Activated T-cell treated with anti-CD3 and anti-CD28 coated beads, Interleukin-2, amount 50 U/mL, for 1 hour (primary cell): ENCODE measurements around the gene CCDC97.

ENCODE experiments used
- DNase-seq: peaks from one replicate; pipeline ENCODE4 v3.0.0-alpha.2; 2020

Gene CCDC97

DNA sequence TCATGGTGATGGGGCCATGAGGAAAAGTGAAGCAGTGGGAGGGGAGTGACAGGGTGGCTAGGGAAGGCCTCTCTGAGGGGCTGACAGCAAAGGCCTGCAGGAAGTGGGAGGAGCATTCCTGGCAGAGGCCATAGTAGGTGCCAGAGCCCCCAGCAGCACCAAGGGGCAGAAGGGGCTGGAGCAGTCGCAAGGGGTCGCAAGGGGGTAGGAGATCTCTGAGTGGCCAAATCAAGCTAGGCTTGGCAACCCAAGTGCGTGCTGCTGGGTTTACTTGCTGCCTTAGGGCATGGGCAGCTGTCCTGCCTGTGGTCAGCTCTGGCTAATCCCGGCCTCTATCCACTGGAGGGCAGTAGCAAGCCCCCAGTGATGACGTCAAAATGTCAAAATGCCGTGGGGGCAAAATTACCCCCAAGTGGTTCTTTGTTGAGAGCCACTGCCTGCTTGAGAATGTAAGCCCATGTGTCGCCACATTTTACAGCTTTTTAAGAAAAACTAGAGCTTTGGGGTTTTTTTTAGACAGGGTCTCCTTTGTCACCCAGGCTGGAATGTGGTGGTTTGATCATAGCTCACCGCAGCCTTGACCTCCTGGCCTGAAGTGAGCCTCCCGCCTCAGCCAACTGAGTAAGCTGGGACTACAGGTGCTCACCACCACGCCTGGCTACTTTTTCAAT lies 11.8 kb downstream of the CCDC97 start:
- DNase-seq: no peak

DNA sequence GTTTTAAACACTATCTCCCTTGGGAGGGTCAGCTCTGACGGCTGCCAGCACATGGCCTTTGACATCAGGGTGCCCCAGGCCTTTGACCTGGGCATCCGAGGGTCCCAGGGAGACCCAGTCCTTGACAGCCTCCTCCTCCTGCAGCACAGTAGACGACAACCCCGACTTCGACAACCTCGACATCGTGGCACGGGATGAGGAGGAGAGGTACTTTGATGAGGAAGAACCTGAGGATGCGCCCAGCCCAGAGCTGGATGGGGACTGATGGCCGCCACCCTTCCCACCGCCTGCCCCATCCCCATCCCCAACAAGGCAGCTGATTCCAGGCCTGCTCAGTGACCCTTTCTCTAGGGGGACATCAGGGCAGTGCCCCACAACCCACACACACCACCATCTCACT lies 12.5 kb downstream of the CCDC97 start:
- DNase-seq: no peak

DNA sequence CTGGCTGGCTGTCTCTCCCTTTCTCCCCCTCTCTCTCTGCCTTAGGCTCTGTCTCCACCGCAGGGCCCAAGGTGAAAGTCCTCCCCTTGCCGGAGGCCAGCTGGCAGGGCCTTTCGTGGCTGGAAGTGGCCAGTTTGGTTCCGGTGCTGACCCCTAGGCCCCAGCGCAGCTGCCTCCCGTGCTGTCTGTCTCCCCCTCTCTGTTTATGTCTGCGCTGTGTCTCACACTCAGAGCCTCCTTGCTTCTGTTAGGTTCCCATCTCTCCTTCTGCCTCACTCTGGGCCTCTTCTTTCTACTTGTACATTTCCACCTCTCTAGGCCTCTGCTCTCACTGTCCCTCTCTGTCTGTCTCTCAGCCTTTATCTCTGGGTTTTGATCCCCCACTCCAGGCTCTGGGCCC lies 13.1 kb downstream of the CCDC97 start:
- no peak for DNase-seq

DNA sequence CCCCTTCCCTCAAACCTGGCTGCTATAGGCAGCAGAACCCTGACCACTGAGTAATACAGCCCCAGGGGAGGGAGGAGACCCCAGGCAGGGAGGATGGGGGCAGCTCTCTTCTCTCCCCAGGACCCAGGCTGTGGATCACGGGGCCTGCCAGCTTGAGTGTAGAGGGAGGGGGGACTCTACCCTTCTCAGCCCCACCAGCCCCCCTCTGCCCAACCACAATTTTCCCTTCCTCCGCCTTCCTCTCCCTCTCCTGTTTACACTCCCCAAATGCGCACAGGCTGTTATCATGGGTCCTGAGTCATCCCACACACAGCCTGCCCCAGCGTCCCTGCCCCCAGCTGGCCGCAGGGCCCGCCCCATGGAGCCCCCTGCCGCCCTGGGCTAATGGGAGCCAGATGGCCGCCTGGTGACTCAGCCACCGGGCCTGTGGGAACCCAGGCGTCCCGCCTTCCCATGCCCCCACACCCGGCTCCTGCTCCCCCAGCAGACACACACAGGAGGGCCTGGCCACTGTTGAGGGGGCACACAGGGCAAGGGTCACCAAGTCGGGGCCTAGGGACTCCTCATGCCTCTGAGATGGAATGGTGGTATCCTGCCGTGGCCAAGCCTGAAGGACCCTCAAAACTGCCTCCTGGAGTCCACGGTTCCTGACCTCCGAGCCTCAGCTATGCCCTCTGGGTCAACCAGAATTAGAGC lies 13.6 kb downstream of the CCDC97 start:
- peak; percentile 47 for DNase-seq

DNA sequence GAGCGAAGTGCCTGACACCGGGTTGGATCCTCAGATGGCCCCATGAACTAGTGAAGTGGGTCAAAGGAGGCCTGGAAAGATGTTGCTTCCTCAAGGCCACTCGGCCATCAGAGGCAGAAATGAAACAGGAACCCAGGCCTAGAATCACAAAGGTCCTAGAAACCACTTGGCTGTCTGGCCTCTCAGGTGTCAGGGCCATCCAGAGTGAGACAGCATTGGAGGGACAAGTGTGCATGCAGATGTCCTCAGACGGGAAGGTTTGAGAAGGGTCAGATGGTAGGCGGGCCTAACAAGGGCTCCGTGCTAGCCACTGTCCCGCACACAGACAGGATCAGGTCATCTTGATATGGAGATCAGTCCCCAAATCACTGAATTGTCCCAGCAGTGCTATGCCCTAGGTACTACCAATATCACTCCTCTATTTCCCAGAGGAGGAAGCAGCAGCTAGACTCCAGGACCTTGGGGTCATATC lies 14.3 kb downstream of the CCDC97 start:
- DNase-seq: no peak

GRCh38 chr19:41324921-41325639 lies 15.1 kb downstream of the CCDC97 start:
- DNase-seq: peak; percentile 56

DNA sequence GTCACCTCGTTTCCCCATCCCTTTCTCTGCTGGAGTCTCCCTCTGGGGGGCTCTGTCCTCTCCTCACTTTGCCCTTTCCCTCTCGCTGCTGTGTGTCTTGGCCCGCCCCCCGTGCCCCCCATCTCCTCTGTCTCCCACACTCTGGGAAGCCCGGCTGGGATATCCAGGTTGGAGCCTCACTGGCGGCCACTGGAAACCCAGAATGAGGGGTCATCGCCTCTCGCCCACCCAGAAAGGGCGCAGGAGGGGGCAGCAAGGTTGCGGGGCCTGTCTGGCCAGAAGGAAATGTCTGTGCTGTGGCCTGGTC lies 15.6 kb downstream of the CCDC97 start:
- no peak for DNase-seq

DNA sequence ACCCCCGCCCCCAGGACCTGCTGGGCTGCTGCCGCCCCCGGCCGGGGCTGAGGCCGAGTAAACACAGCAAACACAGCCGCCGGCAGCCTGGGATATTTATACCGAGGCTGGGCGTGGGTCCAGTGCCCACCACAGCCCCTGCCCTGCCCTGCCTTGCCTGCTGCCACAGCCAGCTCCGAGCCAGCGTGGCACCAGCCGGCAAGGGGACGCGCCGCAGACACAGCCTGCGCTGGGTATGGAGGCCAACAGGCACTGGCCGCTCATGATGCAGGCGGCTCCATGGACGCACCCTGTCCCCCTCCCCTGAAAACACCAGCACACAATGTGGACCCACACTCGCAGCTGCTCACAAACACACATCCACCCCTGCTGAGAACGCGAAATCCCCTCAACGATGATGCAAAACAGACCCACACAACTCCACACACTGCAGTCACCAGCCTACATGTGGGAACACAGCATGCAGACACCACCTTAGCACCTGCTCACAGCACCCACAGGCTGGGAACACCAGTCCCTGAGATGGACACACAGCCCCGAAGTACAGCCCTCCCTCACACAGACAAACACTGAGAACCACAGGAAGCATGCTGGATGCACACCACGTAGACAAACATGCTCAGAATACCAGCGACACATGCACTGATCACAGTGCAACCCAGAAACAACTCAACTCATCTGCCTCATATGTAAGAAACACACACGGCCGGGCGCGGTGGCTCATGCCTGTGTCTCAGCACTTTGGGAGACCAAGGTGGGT lies 16.2 kb downstream of the CCDC97 start:
- DNase-seq: no peak

DNA sequence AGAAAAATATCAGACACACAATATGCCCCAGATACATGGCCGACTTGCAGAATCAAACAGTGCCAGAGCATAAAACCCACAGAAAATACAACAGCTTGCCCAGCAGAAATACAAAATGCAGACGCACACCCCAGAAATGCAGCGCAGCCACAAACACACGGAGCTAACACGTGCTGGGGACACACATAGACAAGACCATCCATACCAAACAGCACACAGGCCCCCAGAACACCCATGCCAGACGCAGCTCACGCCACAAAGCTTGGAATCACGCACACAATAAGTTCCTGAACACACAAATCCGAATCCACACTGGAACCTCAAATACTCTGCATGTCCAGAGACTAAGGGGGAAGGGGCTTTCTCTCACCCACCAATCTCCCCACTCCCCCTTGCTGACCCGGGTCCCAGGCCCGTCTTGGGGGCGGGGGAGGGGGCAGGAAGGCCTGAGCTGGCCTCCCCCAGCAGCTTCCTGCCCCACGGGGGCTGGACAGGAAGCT lies 17.2 kb downstream of the CCDC97 start:
- no peak for DNase-seq

- DNase-seq: peak; percentile 88
Observed at GRCh38 chr19:41327576-41328156, 17.7 kb downstream of the CCDC97 start.

- DNase-seq: no peak
Observed at GRCh38 chr19:41328157-41328841, 18.3 kb downstream of the CCDC97 start.

DNA sequence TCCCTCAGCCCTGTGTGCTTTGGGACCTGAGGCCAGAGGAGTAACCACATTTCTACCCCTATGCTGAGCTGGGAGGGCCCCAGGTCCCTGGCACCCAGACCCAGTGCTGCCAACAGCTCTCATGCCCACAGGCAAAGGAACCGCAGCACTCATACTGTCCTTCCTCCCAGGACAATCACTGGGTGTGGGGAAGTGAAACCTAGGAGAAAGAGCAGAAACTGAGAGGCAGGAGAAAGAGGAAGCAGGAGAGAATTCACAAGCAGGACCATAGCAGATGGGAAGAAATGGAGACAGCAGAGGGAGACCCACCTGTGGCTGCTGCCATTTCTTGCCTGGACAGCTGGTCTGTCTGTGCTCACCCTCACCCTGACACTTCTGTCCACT lies 18.9 kb downstream of the CCDC97 start:
- no peak for DNase-seq

DNA sequence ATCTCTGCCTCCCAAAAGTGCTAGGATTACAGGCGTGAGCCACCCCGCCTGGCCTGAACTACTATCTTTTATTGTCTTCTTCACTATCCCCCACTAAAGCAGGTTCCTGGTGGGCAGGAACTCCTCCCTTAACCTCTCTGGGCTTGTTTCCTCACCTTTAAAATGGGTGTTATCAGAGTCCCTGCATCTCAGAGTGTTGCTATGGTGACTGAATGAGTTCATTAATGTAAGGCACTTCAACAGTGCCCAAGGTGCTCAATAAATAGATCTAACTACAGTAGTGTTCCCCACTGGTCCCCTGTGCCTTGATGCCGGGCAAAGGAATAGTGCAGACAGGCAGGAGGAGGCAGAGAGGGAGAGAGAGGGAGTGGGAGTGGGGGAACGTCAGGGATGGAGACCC lies 20.5 kb downstream of the CCDC97 start:
- DNase-seq: no peak

DNA sequence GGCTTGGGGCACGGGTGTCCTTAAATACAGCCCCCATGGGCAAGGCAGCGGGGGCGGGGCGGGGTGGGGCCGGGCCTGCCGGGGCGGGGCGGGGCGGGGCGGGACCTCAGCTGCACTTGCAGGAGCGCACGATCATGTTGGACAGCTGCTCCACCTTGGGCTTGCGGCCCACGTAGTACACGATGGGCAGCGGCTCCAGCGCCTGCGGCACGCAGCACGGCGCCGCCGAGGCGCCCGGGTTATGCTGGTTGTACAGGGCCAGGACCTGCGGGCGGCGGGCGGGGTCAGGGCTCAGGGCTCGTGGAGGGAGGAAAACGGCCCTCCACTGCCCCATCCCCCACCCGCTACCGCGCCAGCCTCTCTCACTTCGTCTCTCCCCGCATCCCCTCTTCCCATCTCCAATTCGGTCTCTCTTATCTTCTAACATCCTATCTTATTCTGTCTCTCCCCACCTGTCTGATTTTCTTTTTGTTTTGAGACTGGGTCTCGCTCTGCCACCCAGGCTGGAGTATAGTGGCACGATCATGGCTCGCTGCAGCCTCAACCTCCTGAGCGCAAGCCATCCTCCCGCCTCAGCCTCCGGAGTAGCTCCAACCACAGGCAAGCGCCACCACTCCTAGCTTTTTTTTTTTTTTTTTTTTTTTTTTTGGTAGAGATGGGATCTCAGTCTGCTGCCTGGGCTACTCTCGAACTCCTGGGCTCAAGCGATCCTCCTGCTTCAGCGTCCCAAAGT lies 21.1 kb downstream of the CCDC97 start:
- DNase-seq: no peak

DNA sequence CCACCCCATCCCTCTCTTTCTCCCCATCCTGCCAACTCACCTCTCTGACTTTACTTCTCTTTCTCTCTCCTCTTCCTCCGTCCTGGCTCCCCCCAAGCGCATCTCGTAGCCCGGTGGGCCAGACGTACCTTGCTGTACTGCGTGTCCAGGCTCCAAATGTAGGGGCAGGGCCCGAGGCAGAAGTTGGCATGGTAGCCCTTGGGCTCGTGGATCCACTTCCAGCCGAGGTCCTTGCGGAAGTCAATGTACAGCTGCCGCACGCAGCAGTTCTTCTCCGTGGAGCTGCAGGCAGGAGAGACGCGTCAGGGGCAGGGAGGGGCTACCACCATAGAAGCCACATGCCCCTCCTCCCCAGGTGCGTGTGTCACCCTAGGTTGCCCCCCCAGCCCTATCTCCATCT lies 22.0 kb downstream of the CCDC97 start:
- DNase-seq: no peak

- no peak for DNase-seq
Observed at GRCh38 chr19:41332468-41332867, 22.5 kb downstream of the CCDC97 start.

DNA sequence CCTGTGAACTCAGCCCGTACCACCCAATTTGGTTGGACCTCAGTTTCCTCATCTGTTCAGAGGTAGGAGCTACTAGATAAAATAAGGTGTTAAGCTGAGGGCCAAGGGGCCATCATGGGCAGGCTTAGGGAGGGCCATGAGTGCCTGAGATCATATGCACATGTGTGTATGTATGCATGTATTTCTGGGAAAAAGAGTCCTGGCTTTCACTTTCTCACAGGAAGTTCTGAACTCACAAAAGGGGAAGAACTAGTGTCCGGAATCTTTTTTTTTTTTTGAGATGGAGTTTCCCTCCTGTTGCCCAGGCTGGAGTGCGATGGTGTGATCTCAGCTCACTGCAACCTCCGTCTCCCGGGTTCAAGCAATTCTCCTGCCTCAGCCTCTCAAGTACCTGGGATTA lies 24.8 kb downstream of the CCDC97 start:
- DNase-seq: no peak

DNA sequence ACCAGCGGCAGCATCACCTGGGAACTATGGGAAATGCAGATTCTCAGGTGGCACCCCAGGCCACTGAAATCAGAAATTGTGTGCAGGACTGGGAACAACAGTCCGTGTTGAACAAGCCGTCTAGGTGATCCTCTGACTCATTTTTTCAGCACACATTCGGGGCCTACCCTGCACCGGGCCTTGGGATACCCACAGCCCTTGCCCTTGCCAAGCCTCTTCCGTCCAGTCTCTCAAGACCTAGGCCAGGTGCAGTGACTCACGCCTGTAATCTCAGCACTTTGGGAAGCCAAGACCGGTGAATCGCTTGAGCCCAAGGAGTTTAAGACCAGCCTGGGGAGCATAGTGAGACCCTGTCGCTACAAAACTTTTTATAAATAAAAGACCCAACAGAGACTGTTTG lies 25.5 kb downstream of the CCDC97 start:
- DNase-seq: no peak

DNA sequence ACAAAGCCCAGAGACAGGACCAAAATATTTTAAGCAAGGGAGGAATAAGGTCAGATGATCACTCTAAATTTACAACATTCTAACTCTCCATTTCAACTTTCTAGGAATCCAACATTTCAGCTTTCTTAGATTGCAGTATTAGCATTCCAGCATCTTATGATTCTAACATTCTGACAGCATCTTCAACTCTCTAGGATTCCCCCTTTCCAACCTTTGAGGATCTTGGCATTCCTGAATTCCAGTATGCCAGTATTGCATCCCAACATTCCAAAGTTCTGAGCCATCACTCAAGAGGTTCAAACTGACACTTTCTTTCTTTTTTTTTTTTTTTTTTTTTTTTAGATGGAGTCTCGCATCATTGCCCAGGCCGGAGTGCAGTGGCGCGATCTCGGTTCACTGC lies 30.0 kb downstream of the CCDC97 start:
- no peak for DNase-seq

GRCh38 chr19:41341669-41342490 lies 31.9 kb downstream of the CCDC97 start:
- DNase-seq: no peak

DNA sequence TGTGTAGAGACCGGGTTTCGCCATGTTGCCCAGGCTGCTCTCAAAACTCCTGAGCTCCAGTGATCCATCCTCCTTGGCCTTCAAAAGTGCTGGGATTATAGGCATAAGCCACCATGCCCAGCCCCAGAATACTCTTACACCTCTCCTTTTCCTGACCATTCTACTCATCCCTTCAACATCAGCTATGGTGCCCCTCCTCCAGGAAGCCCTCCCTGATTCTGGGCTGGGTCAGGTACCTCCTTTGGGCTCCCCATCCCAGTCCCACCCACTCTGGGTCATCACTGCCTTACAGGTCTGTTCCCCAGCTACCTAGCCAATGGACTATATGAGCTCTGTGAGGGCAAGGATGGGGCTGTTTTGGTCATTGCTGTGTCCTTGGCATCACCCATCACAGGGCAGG lies 34.2 kb downstream of the CCDC97 start:
- DNase-seq: no peak
